Measurements from ENCODE around the gene IFRD1.

The IFRD1 gene, protein sequence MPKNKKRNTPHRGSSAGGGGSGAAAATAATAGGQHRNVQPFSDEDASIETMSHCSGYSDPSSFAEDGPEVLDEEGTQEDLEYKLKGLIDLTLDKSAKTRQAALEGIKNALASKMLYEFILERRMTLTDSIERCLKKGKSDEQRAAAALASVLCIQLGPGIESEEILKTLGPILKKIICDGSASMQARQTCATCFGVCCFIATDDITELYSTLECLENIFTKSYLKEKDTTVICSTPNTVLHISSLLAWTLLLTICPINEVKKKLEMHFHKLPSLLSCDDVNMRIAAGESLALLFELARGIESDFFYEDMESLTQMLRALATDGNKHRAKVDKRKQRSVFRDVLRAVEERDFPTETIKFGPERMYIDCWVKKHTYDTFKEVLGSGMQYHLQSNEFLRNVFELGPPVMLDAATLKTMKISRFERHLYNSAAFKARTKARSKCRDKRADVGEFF

DNA sequence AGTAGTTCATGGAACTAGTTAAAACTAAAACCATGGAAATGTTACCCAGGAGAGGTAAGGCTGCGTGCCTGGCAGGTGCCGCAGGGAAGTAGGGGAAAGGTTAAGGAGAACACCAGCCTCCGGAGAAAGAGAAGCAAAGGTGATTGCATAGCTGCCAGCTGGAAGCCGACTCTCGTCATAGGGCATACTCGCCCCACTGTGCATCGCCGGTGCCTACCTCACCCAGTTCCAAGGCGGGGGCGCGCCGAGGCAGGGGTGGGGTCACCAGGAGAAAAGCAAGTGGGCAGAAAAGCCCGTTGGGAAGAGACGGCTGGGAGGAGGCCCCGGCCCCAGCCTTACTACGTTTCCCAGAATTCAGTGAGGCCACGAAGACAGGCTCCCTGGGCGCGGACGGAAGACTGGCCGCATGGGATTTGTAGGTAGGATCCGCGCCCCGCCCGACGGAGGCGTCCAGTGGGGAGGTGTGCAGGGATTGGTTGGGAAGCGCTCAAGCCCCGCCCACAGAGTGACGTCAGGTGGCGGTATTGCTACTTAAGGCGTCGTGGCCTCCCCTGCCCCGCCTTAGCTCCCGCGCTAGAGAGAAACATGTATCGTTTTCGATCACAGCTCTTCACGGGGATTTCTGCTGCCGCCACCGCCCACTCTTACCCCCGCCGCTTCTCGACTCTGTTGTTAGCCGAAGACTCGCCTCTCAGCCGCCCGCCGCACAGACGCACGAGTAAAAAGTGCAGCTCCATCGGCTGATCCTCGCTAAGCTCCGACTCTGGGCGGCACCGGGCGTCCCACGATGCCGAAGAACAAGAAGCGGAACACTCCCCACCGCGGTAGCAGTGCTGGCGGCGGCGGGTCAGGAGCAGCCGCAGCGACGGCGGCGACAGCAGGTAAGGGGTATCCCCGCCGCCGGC is at the start of gene IFRD1:
Gene IFRD1 (plus strand): TSS at position 559 of the 905 bp plus-strand sequence. CDS start 229 bp downstream, at position 788.
- peak; percentile 99 to 100 for DNase-seq (ENCODE audit: low read depth in 1 of 2, low spot score in 1 of 2)

DNA sequence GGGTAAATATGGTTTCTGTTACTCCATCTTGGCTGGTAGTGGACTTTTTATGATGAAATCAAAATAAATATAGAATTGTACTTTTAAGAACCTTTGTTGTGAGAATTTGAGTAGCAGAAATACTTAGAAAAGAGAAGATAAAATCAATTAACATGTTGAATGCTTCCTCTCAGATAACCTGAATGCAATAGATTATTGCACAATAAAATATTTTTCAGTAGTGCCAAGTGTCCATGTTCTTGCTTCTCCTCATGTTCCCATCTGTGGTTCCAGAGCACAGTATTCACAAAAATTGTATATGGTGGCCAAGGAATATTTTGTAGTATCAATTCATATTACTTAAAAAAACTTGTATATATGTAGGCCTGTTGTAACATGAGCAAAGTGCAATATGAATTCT is 45.9 kb upstream of the IFRD1 start:
- no peak for DNase-seq (ENCODE audit: low read depth in 1 of 2, low spot score in 1 of 2)

DNA sequence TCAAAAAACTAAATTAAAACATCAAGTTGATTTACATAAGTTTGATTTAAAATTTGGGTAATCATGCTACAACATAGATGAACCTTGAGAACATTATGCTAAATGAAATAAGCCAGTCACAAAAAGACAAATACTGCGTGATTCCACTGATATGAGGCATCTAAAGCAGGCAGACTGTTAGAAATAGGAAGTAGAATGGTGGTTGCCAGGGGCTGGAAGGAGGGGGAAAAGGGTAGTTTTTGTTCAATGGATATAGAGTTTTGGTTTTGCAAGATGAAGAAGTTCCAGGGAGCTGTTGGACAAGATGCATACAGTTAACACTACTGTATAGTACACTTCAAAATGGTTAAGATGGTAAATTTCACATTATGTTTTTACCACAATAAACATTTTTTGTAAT is 45.0 kb upstream of the IFRD1 start:
- DNase-seq (ENCODE audit: low read depth in 1 of 2, low spot score in 1 of 2), result no peak

DNA sequence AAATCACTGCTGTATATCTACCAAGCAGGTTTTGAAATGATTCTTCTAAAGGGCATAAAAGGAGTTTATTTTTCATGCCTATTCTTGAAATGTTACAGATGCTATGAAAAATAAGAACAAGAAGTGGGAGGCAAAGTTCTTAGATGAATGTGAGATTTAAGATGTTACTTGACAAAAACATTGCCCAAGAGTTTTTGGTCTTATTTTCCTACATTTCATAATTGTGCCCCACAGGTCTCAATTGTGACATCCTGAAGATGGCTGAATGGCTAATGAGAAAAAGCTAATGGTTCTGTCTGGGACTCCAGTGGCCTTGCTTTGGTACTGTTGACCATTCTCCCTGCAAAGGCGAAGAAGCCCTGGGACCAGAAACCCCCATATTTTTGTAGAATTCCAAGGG is 43.0 kb upstream of the IFRD1 start:
- no peak for DNase-seq (ENCODE audit: low read depth in 1 of 2, low spot score in 1 of 2)

DNA sequence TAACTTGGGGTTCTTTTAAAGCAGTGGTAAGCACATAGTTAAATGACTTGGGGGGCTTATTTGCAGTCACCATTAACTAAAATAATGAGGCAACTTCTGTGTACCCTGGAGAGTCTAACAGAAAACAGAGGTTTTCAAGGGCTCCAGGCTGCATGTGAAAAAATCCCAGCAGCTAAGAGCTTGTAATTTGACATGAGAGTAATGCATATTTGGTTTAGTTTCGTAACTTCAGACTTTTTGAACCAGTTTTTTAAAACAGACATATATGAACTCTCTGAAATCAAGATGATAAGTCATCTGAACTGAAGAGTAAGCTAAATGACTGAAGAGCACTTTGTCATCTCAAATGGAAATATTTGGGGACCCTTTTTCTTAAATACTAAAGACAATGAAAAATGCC is 40.2 kb upstream of the IFRD1 start:
- DNase-seq (ENCODE audit: low read depth in 1 of 2, low spot score in 1 of 2), result no peak

DNA sequence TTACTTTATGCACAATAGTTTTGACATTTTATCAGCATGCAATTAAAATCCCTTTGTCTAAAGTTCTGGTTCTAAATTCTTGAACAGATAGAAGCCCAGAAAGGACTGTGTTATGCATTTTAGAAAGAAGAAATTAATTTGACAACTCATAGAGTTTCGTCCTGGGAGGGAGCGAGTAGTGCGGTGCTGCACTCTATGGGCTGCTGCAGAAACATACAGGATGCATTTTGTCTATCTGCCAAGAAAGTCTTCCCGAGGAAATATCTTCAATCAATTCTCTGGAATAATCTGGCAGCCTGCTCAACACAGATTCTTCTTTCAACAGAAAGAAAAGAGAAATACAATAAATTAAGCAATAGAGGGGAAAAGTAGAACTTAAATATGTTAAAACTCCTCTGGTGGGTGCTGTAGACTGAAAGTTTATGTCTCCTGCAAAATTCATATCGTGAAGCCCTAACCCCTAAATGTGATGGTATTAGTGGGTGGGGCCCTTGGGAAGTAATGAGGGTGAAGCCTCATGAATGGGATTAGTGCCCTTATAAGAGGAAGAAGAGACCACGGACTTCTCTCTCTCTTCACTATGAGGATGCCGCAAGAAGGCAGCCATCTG is 39.0 kb upstream of the IFRD1 start:
- no peak for DNase-seq (ENCODE audit: low read depth in 1 of 2, low spot score in 1 of 2)

DNA sequence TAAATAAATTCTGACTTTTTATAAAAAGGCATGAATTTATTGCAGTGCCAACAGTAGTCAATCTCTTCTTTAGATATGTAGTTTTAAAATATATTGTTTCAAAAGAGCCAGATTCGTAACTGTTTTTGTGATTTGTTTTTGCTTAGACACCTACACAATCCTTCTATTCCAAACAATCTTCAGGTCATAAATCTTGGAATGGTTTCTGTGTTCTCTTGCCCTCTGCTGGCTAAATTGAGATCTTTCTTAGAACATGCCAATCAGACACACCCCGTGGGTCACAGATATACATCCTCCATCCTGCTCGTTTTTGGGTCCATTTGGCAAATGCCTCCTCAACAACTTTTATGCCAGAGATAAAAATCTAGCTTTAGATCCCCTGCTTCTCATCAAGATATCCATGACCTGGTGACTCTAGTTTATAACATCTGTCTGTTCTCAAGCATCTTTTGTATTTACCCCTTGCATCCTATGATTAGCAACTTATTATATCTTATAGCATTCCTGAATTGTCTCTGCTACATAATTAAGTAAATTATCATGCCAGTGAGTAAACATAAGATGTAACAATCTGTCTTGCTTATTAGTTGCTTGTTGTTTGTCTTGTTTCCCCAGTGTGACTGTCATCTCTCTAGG is 35.3 kb upstream of the IFRD1 start:
- no peak for DNase-seq (ENCODE audit: low read depth in 1 of 2, low spot score in 1 of 2)

DNA sequence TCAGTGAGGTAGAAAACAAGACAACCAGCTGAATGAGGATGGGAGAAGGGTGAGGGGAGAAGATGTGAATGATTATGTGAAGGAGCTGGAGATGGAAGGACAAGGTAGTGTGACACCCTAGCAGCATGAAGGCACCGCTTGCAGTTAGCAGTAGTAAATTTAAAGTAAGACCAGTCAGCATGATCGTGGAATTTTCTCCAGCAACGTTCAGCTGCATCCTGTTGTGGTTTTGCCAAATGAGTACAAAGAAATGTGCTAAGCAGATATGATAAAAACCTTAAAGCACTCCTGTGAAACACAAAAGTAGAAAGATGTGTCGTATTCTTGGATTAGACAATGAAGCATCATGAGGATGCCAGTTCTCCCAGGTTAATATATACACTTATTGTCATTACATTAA is 34.1 kb upstream of the IFRD1 start:
- no peak for DNase-seq (ENCODE audit: low read depth in 1 of 2, low spot score in 1 of 2)

DNA sequence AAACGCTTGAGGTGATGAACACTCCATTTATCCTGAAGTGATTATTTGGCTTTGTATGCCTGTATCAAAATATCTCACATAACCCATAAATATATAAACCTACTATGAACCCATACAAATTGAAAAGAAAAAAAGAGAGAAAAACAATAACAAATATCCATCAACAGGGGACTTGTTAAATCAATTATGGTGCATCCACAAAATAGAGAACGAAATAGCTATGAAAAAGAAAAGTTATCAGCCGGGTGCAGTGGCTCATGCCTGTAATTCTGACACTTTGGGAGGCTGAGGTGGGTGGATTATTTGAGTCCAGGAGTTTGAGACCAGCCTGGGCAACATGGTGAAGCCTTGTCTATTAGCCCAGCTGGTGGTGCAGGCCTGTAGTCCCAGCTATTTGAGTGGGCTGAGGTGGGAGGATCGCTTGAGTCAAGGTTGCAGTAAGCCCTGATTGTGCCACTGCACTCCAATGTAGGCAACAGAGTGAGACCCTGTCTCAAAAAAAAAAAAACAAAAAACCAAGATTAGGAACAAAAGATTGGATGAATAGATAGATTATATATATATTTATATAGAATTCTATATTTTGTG is 30.6 kb upstream of the IFRD1 start:
- no peak for DNase-seq (ENCODE audit: low read depth in 1 of 2, low spot score in 1 of 2)

DNA sequence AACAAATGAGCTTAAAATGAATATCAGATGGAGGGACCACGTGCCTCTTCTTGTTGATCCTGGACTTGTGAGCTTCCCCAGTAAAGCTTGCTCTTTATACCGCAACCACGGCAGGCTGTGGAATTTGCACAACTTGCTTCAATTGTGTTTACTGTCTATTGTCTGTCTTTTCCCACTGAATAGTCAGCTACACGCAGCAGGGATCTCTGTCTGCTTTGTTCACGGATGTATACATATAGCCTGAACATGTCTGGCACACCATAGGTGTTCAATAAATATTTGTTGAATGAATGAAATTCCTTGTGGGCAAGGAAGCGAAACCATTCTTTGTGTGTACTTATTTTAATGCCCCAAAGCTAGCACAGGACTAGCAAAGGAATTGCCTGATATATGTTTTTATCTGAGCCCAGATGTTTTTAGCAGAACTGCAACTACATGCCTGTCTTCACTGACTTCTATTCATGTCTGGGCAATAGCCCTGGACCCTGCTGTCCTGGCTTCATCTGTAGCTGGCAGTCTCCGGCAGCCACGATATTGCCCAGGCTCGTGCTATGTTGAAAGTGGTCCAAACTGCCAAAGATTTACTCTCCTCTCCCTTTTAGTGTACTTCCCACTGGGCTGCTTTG is 29.9 kb upstream of the IFRD1 start:
- no peak for DNase-seq (ENCODE audit: low read depth in 1 of 2, low spot score in 1 of 2)

DNA sequence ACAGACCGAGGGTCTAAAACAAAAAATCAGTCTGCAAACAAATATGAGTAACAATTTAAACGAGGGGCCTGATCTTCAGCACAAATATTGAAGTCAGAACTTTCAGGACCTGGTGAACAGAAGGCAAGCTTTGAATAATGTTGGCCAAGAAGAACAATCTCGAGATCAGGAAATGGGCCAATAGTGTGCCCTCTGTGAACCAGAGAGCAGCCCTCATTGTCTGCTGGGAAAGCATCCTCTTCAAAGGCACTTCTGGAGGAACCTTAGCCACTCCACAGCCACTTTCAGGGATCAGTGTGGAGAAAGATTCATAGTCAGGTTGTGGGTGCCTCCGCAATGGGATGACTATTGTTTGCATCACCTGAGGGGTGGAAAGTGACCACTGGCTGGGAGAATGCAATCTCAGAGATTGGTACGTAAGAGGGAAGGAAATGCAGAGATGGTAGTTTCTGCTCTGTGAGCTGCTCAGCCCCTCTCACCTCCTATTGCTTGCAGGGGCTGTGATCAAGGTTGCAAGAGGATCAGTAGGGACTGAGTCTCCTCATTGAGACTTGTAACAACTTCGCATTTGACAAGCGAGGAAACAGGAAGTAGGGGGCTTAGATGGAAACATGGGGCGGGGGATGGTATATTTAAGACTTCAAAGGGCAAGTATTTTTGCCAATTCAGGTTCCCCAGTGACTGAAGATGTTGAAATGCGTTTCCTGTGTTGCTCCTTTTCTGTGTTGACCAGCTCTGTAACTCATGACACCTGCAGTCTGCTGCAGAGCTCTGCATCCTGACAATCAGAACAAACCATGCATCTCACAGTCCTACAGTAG is 28.4 kb upstream of the IFRD1 start:
- DNase-seq (ENCODE audit: low read depth in 1 of 2, low spot score in 1 of 2), result no peak

DNA sequence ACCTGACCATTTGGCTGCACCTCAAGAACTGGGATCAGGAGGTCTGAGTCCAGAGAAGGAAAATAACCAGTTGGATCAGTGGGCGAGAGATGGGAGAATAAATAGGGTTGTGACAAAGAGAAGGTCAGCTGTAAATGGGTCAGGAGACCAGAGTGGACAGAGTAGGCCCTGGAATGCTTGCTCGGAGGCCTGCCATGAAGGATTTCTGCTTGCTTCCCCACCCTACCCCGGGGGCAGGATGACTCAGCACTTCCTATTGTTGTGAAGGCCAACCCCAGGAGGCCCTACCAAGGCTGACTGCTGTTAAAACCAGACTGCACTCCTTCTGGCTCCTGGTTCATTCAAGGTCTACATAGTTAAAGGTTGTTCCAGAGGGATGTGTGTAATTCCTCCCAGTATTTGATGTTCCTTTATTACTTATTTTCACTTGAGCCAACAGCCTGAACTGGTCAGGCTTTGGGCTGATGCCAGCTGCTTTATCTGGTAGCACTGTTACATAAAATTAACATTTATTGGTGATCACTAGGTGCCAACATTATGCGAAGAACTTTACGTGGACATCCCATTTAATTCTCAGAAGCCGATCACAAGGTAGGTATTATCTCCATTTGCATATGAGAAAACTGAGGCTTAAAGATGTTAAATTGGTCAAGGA is 27.3 kb upstream of the IFRD1 start:
- no peak for DNase-seq (ENCODE audit: low read depth in 1 of 2, low spot score in 1 of 2)

DNA sequence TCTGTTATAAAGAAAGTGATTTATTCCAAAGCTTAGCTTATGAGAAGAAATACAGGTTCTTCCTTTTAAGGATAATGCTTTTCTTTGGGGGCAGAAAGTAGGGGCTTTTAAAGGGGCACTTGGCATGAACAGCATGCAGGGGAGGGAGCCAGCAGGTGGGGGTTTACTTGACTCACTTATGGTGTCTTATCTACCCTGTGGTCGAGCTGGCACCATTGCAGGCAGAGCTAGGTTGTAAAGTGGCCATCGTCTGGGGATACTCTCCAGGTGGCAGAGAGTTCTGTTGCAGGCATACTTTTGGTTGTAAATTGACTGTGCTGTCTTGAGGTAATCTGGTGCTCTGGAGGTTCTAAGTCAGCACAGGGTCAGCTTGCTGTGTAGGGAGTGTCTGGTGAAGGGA is 26.3 kb upstream of the IFRD1 start:
- DNase-seq (ENCODE audit: low read depth in 1 of 2, low spot score in 1 of 2), result no peak

DNA sequence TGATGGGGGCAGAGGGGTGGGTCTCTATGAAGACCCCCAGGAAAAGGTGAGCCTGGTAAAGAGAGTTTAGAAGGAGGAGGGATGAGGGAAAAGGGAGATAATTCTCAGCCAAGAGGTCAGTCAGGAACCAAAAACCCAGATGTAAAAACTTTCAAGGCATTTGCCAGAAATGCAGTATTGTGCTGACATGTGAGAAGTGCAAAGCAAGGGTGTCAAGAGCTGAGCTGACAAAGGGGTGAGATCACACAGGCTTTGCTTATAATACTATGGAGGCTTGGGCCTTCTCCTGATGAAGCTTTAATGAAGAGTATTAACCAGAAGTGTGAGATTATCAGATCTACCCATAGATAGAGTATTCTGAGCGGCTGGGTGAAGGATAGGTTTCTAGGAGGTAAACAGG is 22.3 kb upstream of the IFRD1 start:
- DNase-seq (ENCODE audit: low read depth in 1 of 2, low spot score in 1 of 2), result no peak

DNA sequence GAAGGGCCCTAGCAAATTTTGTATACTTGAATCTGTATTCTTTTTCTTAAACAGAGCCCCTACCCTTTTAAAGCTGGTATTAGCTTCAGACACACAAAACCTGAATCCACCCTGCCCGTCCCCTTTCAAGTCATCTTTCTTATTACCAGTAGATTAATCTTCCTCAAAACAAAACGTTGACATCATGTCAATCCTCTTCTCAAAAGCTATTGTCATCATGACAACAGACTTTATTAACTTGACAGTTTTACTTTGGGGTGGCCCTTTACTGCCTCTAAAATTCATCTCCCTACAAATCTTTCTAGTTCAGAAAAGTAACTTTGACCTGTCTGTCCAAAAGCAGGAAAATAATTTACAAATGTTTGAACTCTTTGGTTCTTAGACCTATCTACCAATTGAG is 21.5 kb upstream of the IFRD1 start:
- DNase-seq (ENCODE audit: low read depth in 1 of 2, low spot score in 1 of 2), result no peak

DNA sequence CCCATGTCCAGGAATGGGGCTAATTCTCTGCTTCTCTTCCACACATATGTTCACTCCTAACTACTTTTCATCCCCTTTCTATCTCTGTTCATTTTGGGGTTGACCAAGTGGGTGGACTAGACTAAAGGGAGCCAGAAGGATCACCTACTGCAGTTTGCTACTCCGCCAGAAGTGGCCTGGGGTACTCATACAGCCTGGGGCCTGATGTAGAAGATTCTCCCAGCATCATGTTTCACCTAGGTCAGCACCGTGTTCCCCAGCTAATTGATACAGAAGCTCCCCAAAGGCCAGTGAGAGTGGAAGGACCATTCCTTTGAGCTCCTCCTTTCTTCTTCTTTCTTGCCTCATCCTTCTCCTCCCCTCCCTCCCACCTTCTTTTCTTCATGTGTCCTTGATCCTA is 19.6 kb upstream of the IFRD1 start:
- DNase-seq (ENCODE audit: low read depth in 1 of 2, low spot score in 1 of 2), result no peak

DNA sequence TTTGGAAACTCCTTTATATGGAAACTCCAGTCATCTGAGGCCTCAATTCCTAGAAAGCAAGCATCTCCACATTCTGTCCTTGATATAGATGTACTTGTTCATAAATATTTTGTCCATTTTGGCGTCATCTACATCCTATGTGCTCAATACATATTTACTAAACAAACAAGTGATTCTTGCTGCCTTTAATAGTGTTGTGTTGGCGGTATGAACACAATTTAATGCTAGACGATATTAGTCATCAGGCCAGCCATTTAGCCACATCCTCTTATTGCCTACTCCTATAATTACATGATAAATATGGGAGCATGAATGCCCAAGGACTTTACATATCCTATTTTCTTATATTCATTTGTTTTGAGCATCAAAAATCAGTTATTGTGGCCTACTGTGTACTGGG is 18.5 kb upstream of the IFRD1 start:
- no peak for DNase-seq (ENCODE audit: low read depth in 1 of 2, low spot score in 1 of 2)

DNA sequence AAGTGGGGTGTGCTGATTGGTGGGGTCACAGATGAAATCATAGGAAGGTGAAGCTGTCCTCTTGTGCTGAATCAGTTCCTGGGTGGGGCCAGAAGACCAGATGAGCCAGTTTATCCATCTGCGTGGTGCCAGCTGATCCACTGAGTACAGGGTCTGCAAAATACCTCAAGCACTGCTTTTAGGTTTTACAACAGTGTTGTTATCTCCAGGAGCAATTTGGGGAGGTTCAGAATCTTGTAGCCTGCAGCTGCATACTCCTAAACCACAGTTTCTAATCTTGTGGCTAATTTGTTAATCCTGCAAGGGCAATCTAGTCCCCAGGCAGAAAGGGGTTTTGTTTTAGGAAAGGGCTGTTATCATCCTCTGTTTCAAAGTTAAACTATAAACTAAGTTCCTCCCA is 17.0 kb upstream of the IFRD1 start:
- no peak for DNase-seq (ENCODE audit: low read depth in 1 of 2, low spot score in 1 of 2)

DNA sequence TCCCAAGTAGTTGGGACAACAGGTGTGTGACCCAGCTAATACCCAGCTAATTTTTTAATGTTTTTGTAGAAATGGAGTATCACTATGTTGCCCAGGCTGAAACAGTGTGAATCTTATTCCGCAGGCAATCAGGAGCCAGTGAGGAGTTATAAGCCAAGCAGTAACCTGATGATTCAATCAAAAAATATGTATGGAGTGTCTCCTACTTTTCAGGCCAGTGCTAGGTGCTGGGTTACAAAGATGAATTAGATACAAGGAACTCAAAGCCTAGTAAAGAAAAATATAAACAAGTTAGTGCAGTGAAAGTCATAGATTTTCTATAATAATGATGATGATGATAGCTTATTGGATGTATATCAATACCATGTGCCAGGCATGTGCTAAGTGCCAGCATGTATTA is 13.2 kb upstream of the IFRD1 start:
- DNase-seq (ENCODE audit: low read depth in 1 of 2, low spot score in 1 of 2), result no peak
